ENCODE data around the gene JTB.

GRCh38 chr1:153929426-153929825, 48.0 kb downstream of the JTB start:
- no peak for TF ChIP-seq CTCF (IDR thresholded peaks at IDR 0.05)
- no peak for TF ChIP-seq POLR2A (IDR thresholded peaks at IDR 0.05)
